Head of caudate nucleus (tissue), 42 donors: ENCODE measurements around the gene DCAF8.

Experiments used
- DNase-seq, 42 donors: peaks; one replicate each; pipeline versions ENCODE4 v3.0.0 to v3.0.0-alpha.2; 2020 to 2021; ENCODE audit warnings: mixed read lengths in 7 of 42
- intact Hi-C: fragments of 100-400 bp; cut with DNase I; formaldehyde crosslinking; loops from one replicate; pipeline ENCODE4 v1.15.0; 2022

The DCAF8 gene

DNA sequence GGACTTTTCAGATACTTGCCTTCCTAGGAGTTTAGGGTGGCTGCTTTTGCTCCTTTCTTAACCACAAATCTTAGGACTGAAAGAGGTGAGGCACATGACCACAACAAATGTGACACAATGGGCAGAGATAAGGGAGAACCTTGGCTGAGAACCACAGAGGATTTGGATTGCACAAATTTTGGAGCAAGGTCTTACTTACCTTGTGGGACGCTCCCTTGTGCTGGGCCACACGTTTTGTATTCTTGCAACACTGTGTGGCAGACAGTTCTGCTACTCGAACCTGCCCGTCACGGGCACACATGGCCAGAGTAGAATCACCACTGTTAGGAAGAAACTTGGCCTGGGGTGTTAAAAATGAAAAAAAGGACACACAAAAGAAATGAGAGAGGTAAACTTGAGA, 23.9 kb downstream of the DCAF8 start:
- no peak for DNase-seq
- intact Hi-C loops, result no loop called here

DNA sequence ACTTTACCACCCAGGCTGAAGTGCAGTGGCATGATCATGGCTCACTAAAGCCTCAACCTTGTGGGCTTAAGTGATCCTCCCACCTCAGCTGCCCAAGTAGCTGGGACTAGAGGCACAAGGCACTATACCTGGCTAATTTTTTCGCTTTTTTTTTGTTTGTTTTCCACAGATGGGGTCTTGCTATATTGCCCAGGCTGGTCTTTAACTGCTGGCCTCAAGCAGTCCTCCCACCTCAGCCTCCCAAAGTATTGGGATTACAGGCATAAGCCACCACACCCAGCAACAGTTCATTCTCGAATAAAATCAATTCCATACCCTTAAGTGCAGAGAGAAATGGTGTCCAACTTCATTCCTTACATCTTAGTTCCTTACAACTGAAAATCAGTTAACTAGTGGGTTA, 24.8 kb downstream of the DCAF8 start:
- no peak for DNase-seq
- intact Hi-C loops, result no loop called here

DNA sequence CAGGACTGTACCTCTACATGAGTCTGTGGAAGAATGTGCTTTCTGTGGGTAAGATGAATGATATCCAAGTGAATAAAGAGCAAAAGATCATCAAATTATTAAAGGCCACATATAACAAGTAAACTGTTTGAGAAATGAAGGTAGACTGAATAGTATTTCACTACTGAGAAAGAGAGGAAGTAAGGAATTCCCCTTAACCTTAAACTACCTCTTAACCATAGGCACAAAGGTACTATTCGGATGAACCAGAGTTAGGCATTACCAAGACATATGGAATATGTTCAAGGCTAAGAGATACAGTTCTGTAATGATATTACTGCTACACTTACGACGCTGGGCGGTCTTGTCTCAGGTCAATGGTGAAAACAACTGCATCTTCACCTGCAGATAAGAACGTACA, 25.5 kb downstream of the DCAF8 start:
- no peak for DNase-seq
- intact Hi-C loops, result no loop called here

GRCh38 chr1:160232911-160233310, 29.4 kb downstream of the DCAF8 start:
- DNase-seq, result no peak
- intact Hi-C loops, result no loop called here

- no peak for DNase-seq
- intact Hi-C loops, result no loop called here
Observed at GRCh38 chr1:160228431-160228830, 33.9 kb downstream of the DCAF8 start.

GRCh38 chr1:160227561-160227960, 34.8 kb downstream of the DCAF8 start:
- intact Hi-C loops, result no loop called here
- DNase-seq, result no peak

- intact Hi-C loops, result no loop called here
Observed at GRCh38 chr1:160227034-160227433, 35.3 kb downstream of the DCAF8 start.

GRCh38 chr1:160226623-160227022, 35.7 kb downstream of the DCAF8 start:
- DNase-seq, result no peak
- intact Hi-C loops, result no loop called here

More at GRCh38 chr1:160227034-160227433, 35.3 kb downstream of the DCAF8 start:
- DNase-seq, result no peak

- intact Hi-C loops, result no loop called here
- no peak for DNase-seq
Observed at GRCh38 chr1:160225345-160225744, 37.0 kb downstream of the DCAF8 start.

DNA sequence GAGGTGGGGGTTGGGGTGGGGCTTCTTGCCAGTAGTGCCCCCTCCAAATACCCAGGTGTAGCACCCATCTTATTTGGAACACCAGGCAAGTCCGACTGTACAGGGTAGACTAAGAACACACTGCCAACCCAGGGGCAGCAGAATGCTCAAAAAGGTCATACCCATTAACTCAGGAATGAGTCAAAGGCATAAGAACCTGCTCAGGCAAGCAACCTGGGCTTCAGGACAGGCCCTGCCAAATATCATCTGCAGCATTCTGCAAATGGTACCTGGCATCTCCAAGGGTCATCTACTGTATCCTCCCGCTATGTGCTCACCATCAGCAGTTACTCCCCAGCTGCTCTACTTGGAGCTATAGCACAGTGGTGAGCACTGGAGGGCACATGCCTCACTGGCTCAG, 37.7 kb downstream of the DCAF8 start:
- intact Hi-C loops, result no loop called here
- no peak for DNase-seq

DNA sequence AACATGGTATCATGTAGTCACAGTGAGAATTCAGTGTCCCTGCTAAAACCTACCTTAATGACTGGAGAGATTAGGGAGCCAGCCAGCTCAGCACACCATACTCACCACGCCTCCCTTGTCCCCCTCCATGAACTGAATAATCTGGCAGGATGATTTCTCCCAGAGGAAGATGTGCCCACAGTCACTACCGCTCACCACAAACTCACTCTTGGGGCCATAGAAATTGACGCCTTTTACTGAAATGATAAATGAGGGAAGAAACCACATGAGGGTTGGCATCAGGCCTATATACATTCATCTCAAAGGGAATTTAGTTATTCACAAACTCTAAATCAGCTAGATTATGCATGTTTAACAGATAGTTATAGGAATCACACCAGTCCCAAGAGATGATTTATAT, 39.8 kb downstream of the DCAF8 start:
- no peak for DNase-seq
- intact Hi-C loops, result no loop called here

- intact Hi-C loops, result no loop called here
- no peak for DNase-seq
Observed at GRCh38 chr1:160221089-160221488, 41.3 kb downstream of the DCAF8 start.

DNA sequence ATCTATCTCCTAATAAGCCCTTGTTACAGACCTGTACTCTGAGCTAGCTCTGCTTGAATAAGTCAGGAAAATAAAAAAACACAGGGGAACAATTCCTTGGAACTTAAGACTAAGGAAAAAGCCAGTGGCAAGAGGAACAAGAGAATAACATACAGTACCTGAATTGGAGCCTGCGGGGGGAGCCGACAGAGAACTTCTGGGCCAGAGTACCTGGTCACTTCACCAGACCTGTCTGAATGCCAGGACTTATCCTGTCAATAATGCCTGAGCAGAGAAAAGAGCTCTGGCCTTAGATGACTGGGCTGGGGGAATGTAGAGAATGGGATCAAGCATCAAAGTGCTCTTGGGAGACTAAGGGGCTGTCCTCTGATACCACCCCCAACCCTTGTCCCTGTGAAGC, 42.0 kb downstream of the DCAF8 start:
- intact Hi-C loops, result no loop called here
- DNase-seq, result no peak

GRCh38 chr1:160219062-160219929, 43.1 kb downstream of the DCAF8 start:
- DNase-seq, result peak; percentile 43 to 89 (median 77)
- intact Hi-C loops, result no loop called here

DNA sequence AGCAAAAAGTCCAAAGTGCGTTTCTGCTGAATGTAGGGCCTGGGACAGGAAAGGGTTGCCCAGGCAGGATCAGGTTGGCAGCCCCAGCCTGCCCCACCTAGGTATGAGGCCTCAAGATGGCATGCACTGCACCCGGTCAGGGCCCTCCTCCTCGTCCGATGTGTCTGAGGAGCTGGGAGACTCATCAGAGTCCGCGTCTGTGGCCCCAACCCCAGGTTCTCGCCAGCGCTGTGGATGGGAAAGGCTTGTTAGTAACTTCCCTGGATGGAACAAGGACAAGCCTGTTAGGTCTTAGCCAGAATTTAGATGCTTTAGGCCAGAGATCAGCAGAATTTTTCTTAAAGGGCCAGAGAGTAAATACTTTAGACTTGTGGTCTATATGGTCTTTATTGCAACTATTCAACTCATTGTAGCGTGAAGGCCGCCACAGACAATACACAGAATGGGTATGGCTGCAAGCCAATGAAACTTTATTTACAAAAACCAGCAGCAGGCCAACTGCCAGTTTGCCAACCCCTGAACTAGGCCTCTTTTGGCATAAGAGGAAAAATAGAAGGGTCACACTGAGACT, 44.8 kb downstream of the DCAF8 start:
- DNase-seq, result peak in 8 of 42 donors; percentile 19 to 47 (median 32)
- intact Hi-C loops, result no loop called here

DNA sequence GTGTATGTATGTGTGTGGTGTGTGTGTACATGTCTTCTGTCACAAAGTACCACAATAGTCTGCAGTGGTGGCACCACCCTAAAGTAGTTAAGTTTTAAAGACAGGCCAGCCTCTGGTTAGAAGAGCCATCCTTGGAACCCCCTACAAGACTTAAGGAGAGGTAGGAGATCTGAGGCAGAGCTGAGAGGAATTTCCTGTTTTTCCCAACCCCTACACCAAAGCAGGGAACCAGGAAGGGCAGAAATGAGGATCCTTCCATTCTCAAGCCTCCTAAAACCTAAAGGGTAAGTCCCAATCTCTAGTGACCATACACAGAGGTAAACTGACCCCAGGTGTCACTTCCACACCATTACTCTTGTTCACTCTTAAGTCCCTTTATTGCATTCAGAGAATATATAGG, 46.0 kb downstream of the DCAF8 start:
- intact Hi-C loops, result no loop called here
- no peak for DNase-seq

DNA sequence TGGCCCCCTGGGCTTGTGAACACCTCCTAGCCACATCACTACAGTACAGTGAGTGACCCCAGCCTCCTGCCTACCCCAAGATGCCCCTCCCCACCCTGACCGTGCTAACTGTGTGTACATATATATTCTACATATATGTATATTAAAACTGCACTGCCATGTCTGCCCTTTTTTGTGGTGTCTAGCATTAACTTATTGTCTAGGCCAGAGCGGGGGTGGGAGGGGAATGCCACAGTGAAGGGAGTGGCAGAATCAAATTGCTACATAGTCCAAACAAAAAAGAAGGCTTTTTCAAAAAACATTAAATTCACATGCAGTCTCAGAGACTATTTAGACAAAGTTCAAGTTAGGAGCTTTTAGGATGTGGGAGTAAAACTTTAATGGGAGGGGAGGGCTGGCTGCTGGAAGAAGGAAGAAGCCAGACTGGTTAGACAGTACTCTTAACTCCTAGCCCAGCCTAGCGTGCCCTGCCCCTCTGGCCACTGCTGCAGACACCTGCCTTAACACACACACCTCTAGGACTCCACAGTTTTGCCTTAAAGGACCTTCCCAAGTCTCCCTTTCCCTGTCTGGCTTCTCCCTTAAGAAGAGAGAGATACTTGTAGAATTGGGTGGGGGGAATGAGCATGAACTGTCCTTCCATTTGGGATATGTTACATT, 47.7 kb downstream of the DCAF8 start:
- intact Hi-C loops, result loop anchor here (5.0 kb wide), 1 partner anchor 33 kb away; no protein-coding TSS in a partner anchor

DNA sequence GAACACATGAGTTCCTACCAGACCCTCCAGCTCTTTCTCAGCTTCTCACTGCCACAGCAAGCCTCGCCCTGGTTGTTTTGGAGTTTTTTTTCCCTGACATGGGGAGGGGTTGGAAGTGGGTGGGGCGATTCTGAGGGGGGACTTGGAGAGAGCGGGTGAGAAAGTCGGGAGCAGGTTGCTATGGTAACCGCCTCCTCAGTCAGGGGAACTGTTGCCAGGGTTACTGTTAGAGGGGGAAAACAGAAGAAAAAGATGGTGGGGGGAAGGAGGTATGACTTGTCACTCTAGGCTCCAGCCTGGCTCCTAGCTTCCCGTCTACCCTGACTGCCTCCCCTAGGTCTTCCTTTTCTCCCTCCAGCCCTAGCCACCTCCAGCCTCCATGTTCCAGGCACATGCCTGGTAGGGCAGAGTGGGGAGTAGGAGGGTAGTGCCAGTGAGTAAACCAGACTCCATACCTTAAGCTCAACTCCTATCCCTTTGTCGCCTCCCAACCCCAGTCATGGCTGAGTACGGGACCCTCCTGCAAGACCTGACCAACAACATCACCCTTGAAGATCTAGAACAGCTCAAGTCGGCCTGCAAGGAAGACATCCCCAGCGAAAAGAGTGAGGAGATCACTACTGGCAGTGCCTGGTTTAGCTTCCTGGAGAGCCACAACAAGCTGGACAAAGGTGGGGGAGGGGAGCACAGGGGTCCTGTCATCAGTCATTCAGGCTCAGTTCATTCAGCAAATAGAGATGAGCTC, 51.1 kb downstream of the DCAF8 start:
- DNase-seq, result peak; percentile 53 to 95 (median 79)
- intact Hi-C loops, result loop anchor here (5.0 kb wide), 1 partner anchor 36 kb away; no protein-coding TSS in a partner anchor

More for the DNA sequence above, 47.7 kb downstream of the DCAF8 start:
- DNase-seq, result no peak

- peak in 21 of 42 donors; percentile 23 to 76 (median 47) for DNase-seq
Observed at GRCh38 chr1:160210561-160210960, 51.8 kb downstream of the DCAF8 start.

More at GRCh38 chr1:160210561-160210960, 51.8 kb downstream of the DCAF8 start:
- intact Hi-C loops, result loop anchor here (5.0 kb wide), 1 partner anchor 37 kb away; no protein-coding TSS in a partner anchor
